HT-29 (cell line): ENCODE measurements around the gene BCL2. TPM values are rescaled to one million over a fixed set of nuclear protein-coding genes. Genes with fewer than 3 reads are reported as not detected.

Experiments
- DNase-seq: peaks from one replicate; pipeline ENCODE4 v3.0.0-alpha.2; 2015; ENCODE audit warnings: low spot score
- total RNA-seq: library from RNA; depleted of rRNA; stranded (reverse); fragments of >200 nt; shearing (Covaris generic); gene quantifications from 2 replicates; pipeline ENCODE4 v1.2.3, GENCODE V29; 2014

BCL2 gene
- total RNA-seq, 1 experiment from 2014 or later = 0.36 TPM

DNA sequence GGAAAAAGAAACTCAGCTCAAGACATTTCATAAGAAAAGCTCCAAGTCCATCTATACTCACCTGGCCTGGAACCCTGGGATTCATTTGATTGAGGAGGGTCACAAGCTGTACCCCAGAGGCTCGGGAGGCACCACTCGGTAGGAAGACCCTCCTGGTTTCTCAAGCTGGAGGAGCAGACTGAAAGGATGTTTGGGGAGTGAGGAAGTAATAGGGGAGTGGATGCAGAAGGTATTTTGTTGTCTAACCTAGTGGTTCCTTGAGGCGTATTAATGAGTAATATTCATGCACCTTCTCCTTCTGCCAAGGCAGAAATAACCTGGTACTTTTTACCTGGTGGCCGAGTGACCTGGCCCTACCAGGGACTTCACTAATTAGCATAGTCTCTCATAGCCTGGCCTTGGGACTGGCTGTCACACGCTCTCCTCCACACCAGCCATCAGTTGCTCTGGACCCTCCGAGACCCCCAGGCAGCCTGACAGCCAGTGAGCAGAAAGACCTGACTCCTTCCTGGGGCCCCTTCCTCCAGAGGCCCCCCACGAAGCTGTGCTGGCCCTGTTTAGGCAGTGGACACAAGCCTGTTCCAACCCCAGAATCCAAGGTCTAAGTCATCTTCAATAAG, 161.4 kb downstream of the BCL2 start:
- no peak for DNase-seq

- no peak for DNase-seq
Observed at GRCh38 chr18:63157293-63158011, 162.1 kb downstream of the BCL2 start.

DNA sequence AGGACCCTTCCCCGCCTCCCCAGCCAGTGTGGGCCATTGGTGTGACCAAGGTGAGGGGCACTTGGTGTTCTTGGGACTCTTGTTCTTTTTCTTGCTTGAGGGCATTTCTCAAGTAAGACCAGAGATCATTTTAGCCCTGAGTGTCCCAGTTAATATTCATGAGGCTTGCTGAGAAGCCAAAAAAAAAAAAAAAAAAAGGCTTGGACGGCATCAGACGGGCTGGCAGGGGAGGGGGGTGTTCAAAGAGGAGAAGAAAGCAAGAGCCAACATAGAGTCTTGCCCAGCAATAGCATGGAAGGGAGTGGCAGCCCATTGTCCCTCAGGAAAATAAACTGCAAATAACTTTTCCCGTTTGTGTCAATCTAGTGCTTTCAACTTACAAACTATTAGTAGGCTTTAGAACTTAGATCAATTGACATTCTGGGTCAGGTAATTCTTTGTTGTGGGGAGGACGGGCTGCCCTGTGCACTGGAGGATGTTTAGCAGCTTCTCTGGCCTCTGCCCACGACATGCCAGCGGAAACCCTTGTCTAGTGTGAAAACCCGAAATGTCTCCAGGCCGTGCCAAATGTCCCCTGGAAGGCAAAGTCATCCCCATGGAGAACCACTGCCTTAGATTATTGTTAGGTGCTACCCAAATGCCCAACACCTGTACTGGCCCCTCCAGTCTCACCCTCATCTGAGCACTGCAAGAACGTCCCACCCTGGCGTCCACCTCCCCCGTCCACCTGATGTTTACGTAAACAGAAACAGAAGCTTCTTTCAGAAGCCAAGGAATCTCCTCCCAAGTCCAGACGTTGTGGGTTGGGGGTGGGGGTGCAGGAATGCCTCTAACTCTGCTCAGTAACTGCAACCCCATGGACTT, 163.4 kb downstream of the BCL2 start:
- DNase-seq = no peak

DNA sequence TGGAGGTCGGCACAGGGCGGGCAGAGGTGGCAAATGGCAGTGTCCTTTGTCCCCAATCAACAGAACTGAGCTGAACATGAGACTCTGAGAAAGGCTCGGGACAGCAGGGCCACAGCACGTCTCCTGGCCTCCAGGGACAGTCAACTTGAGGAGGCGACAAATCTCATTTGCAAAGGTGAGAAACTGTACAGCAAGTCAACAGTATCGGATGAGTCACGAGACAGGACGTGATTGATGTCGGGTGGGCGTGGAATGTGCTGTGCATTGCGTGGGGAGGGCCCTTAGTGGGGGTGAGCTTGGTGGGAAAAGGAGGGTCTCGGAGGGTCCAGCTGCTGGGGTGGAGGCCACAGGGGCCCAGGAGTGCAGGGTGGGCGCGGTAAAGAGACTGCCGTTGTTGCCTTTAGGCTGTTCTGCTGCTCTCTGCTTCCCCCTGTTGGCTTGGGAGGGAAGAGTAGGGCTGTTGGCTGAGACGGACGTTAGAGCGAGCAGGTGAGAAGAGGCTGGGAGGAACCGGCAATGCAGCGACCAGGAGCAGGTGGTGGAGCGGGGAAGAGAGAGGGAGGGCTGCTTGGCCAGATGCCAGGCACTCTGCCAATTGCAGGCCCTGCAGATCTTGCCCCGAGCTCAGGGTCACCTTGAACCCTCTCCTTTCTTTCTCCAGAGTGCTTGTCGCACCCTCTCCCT, 164.3 kb downstream of the BCL2 start:
- peak; percentile 62 for DNase-seq

DNA sequence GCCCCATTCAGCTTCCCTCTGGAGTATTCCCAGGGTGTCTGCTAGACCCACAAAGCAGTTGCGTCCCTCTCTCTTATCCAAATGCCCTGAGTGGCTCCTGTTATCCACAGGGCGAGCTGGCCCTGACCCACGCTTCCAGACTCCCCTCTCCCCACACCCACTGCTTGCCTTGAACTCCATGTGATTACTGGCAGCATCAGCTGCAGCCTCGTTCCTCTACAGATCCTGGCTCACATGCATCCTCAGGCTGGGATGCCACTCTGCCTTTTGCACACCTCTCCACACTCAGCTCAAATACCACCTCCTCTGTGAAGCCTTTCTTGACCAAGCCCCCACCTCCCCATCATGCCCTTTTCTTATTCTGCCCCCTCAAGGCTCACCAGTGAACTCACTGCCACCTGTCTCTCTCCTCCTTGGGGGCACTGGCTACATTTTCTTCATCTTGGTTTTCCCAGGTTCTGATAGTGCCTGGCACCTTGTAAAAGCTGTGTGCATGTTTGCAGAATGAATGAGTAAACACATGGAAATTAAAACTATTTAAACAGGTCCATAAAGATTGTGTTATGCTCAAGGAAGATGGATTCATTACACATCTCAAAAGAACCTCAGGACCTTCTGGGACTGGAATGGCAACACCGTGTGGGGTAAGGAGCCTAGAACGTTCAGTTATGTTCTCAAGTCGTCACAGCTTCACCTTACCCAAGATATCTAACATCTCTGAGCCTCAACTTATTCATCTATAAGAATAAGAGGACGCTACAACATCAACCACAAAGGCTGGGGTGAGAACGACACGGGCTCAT, 165.0 kb downstream of the BCL2 start:
- no peak for DNase-seq

DNA sequence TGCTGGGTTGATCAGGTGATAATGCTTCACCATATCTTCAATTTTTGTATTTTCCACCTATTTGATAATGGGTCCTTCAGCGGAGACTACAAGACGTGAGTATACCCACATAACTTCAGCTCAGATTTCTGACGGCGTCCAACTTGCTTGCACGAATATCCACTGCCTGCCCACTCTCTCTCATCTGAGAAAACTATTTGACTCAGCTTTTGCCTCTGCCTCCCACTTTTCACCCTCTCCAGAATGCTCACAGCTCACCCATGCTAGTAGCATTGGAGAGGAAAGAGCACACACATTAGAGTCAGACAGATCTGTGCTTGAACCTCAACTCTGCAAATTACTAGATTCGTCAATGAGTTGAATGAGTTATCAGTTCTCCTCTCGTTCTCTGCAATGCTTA, 166.8 kb downstream of the BCL2 start:
- no peak for DNase-seq

GRCh38 chr18:63152096-63152495, 167.5 kb downstream of the BCL2 start:
- DNase-seq = no peak

DNA sequence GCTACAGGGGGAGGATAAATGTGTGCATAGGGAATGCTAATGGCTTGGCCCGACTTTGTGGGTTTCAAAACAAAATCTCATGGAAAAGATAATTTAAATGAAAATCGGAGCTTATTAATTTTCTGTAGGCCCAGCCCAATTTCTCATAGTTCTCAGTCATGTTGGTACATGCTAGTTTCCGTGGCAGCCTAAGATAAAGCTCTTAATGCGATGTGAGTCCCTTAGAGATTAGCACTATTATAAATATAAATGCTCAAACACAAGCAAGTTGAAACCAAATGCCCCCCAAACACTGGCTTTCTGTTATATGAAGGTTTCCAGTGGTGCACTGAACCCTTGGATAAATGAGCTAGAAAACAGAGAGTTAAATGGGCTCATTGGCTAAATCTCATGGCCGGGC, 168.0 kb downstream of the BCL2 start:
- no peak for DNase-seq

GRCh38 chr18:63150942-63151421, 168.6 kb downstream of the BCL2 start:
- DNase-seq = no peak

DNA sequence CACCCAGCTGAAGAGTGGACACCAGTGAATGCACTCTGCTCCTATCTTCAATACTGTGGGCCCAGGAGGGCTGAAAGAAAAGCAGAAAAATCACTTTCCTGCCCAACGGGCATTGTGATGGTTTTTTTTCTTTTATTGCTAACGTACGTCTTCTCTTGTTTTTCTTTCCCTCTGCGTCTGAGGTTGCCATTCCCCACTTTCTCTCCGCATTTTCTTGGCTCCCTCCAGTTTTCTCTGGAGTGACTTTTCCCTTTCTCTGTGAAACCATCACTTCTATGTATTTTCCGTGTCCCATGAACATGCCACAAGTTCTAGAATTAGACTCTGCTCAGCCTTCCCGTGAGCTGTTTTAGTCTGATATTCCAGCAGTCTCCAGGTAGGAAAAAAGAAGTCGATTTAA, 169.2 kb downstream of the BCL2 start:
- DNase-seq = no peak

- DNase-seq = no peak
Observed at GRCh38 chr18:63149302-63149587, 170.3 kb downstream of the BCL2 start.

GRCh38 chr18:63148449-63149301, 170.9 kb downstream of the BCL2 start:
- DNase-seq = no peak

- no peak for DNase-seq
Observed at GRCh38 chr18:63147973-63148372, 171.6 kb downstream of the BCL2 start.

DNA sequence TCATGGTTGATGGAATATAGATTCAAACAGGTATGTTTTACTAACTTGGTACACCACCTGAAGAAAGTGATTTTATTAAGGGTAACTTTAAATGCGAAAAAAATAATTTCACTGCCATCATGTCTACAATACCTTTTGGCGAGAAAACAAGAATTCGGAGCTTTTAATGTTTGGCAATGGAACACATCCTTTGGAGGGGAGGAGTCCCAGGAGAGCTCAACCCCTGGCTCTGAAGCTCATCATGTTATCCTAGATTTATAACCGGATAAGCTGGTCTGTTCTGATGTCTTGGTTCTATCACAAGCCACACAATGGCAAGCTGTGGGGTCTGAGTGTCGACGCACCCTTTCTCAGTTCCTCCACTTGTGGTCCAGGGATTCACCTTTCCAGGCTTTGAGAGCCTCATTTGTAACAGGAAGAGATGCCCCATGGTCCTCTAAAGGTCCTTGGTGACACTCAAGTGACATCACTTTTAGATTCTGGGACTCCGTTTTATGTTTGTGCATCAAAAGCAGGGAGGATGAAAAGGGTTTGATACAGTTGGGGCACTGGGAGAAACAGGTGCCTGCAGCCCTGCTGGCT, 172.7 kb downstream of the BCL2 start:
- no peak for DNase-seq

- no peak for DNase-seq
Observed at GRCh38 chr18:63145851-63146555, 173.6 kb downstream of the BCL2 start.

DNA sequence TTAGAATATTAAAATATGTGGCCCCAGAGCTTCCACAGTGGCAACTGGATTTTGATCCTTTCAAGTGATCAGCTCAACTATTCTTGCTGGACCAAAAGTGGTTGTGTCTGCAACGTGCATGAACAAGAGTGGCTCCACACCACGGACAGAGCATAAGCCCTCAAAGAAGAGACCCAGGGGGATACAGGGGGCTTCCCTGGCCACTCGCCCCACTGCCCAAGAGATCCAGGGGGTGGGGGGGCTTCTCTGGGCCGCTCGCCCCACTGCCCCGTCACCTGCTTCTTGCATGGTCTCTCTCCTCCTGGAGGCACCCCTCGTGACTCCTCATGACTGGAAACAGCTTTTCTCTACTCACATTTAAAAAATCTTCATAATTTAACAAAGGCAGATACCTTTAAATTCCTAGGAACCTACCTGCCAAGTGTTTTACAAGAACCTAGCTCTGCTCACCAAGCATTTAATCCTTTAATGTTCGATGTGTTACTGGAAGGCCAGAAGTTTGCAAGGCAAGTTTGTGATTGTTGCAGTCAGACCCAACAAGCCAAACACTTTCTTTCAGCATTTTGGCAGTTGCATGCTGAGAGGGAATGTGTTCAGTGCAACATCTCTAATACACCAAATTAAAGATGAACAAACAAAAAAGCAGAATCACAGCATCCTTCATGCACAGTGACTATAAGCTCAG, 174.3 kb downstream of the BCL2 start:
- DNase-seq = no peak

DNA sequence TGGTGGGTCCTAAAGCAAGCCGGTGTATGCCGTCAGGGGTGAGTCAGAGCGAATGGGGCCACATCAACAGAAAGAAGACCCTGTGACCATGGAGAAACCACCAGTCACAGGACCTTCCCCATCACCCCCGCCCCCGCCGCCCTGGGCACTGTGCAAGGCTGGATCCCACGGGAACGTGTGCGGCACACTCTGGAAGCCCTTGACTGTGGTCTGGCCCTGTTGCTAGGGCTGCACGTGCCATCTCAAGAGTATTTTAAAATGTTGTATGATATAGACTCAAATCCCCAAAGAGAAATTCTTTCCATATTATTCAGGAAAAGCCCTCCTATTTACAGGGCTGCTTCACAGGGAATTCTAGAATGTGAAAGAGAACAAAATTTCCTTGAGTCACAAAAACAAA, 174.8 kb downstream of the BCL2 start:
- no peak for DNase-seq

DNA sequence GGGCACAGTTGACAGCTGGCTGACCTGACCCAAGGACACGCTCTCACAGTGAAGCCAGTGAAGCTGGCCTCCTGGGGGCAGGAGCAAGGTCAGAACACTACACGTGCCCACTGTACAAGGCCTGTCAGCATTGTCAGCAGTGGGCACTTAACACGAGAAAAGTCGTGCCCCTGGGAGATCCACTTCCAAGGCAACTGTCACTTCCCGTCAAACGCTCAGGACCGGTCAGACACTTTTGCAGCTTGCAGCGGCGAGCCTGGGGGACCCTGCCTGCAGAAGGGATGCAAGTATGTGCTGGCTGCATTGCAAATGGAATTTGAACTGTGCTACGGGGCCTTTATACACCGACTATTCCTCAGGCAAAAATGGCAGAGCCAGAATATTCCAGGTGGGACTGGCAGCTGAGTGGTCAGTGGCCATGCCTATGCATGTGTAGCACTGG, 176.2 kb downstream of the BCL2 start:
- no peak for DNase-seq
